Ovary (tissue), 9 donors: ENCODE measurements around the gene TTC28. TPM values are rescaled to one million over a fixed set of nuclear protein-coding genes. Genes with fewer than 3 reads are reported as not detected.

ENCODE experiments used
- DNase-seq, 5 donors: peaks; one replicate each; pipeline ENCODE4 v3.0.0-alpha.2; 2019 to 2020
- H3K27ac ChIP-seq, 2 donors: fragments of 200-600 bp; one replicate each; pipeline versions ENCODE4 v1.5.1 to v1.8.0; 2019 to 2022
- H3K27me3 ChIP-seq: fragments of 200-600 bp; one replicate; pipeline ENCODE4 v1.8.0; 2022
- H3K36me3 ChIP-seq: fragments of 200-600 bp; sonication (generic); one replicate; pipeline ENCODE4 v1.5.1; 2019
- H3K4me1 ChIP-seq: one replicate; pipeline ENCODE4 v1.8.1; 2013; ENCODE audit warnings: mild to moderate bottlenecking, moderate library complexity; ENCODE audit not compliant: insufficient read depth
- H3K4me3 ChIP-seq: fragments of 200-600 bp; sonication (generic); one replicate; pipeline ENCODE4 v1.5.1; 2017
- H3K9me3 ChIP-seq, 2 donors: fragments of 200-600 bp in 1 of 2; sonication (generic) in 1 of 2; one replicate each; pipeline versions ENCODE4 v1.5.1 to v1.8.1; 2013 to 2019; ENCODE audit warnings: mild to moderate bottlenecking in 1 of 2, moderate library complexity in 1 of 2
- CTCF ChIP-seq, 3 donors: fragments of 450-650 bp in 2 of 3; fragments of 200-600 bp in 1 of 3; IDR thresholded peaks; one replicate each; pipeline versions ENCODE4 v1.5.1 to v1.8.0; 2016 to 2022; ENCODE audit warnings: antibody characterized with exemption in 3 of 3, mild to moderate bottlenecking in 1 of 3
- EP300 ChIP-seq: sonication (generic); formaldehyde crosslinking; IDR thresholded peaks from one replicate; pipeline ENCODE4 v1.6.1; 2017; ENCODE audit warnings: antibody characterized with exemption
- POLR2A ChIP-seq: fragments of 450-650 bp; IDR thresholded peaks from one replicate; pipeline ENCODE4 v1.6.1; 2017; ENCODE audit warnings: antibody characterized with exemption, mild to moderate bottlenecking, moderate library complexity
- WGBS, 3 donors: extraction: QIAGEN DNeasy Blood & Tissue Kit in 1 of 3; methylation state at CpG; one replicate each; pipeline versions ENCODE4 v1.1.5 to v1.1.7; 2013 to 2017; 5-methylcytosine and 5-hydroxymethylcytosine counted together
- intact Hi-C, 4 donors: fragments of 100-400 bp; cut with DNase I; formaldehyde crosslinking; loops; one replicate each; pipeline versions ENCODE4 v1.11.0 to v1.15.1; 2022 to 2023
- polyA plus RNA-seq, 2 donors: library from polyadenylated mRNA; stranded (reverse); fragments of 200-250 nt in 1 of 2; fragments of 350-450 nt in 1 of 2; fragmentation: Illumina TruSeq in 1 of 2; extraction: RNeasy Lipid Tissue Mini Kit (QIAGEN cat#74804) in 1 of 2; gene quantifications; one replicate each; pipeline ENCODE4 v1.2.3, GENCODE V29; 2013 to 2014
- total RNA-seq, 7 donors: library from RNA; depleted of rRNA in 2 of 7; stranded (reverse); fragments of >200 nt in 2 of 7; fragmentation: NEBNext Ultra II Directional in 3 of 7; extraction: Animal tissue kit (Norgen Biotek cat#: 25700) in 3 of 7; gene quantifications; one replicate each; pipeline versions ENCODE4 v1.1.0 to v1.2.4, GENCODE V29; 2016 to 2023
- donor health status: DM: no; HTN: no; CAD: no; lungs with moderate emphysema.
- donor health status: DM: no; HTN: no; CAD: no.
- donor health status: Bipolar disorder and iron deficiency.
- donor health status: DM: yes; HTN: yes; CAD: no.
- donor health status: DM: no; HTN: no; CAD: no.
- donor health status: DM: yes; HTN: yes; CAD: no.

Gene TTC28
- total and polyA plus RNA-seq, 9 donors: 16.7 to 127 (median 72.9) TPM

GRCh38 chr22:28484662-28485061 lies 195.0 kb downstream of the TTC28 start:
- no peak for DNase-seq
- no peaks in the 10 kb centered on the region for H3K27me3 ChIP-seq
- no peak overlapping the region for H3K4me3 ChIP-seq
- peaks cover 2% of the 10 kb centered on the region for H3K4me1 ChIP-seq
- TF ChIP-seq CTCF (IDR thresholded peaks at IDR 0.05): no peak
- no peak for TF ChIP-seq EP300
- TF ChIP-seq POLR2A: no peak
- H3K36me3 ChIP-seq: no peaks in the 10 kb centered on the region
- 95 to 100% (median 96%) methylated on average over 1 of the region's 1 CpG for WGBS, 3 donors
- H3K27ac ChIP-seq: no peak overlapping the region
- H3K9me3 ChIP-seq: no peaks in the 10 kb centered on the region
- intact Hi-C loops: no loop called here

GRCh38 chr22:28481725-28482124 lies 197.9 kb downstream of the TTC28 start:
- DNase-seq: no peak
- Histone ChIP-seq H3K4me3 (no peak overlapping the region), H3K36me3 (no peaks in the 10 kb centered on the region), H3K4me1 (peaks cover 2% of the 10 kb centered on the region), H3K27ac (no peak overlapping the region), H3K9me3 (no peaks in the 10 kb centered on the region), H3K27me3 (no peaks in the 10 kb centered on the region)
- TF ChIP-seq CTCF (IDR thresholded peaks at IDR 0.05) (no peak), EP300 (no peak), POLR2A (no peak)
- intact Hi-C loops: no loop called here
- 50 to 78% (median 50%) methylated on average over 2 of the region's 2 CpGs for WGBS, 3 donors

GRCh38 chr22:28480000-28480715 lies 199.5 kb downstream of the TTC28 start:
- Histone ChIP-seq H3K4me3 (no peak overlapping the region), H3K27ac (no peak overlapping the region), H3K36me3 (no peaks in the 10 kb centered on the region), H3K9me3 (no peaks in the 10 kb centered on the region), H3K4me1 (peaks cover 2% of the 10 kb centered on the region), H3K27me3 (no peaks in the 10 kb centered on the region)
- whole genome bisulfite sequencing, 3 donors: 54 to 73% (median 73%) methylated on average over 3 of the region's 3 CpGs
- TF ChIP-seq CTCF (IDR thresholded peaks at IDR 0.05) (no peak), POLR2A (no peak), EP300 (no peak)
- no peak for DNase-seq
- intact Hi-C loops: loop anchor here in 1 of 4 donors (10.0 kb wide), 1 partner anchor 65 kb away; no protein-coding TSS in a partner anchor

GRCh38 chr22:28478564-28478963 lies 201.1 kb downstream of the TTC28 start:
- Histone ChIP-seq H3K27ac (no peak overlapping the region), H3K27me3 (no peaks in the 10 kb centered on the region), H3K36me3 (no peaks in the 10 kb centered on the region), H3K9me3 (no peaks in the 10 kb centered on the region), H3K4me3 (no peak overlapping the region), H3K4me1 (peaks cover 2% of the 10 kb centered on the region)
- DNase-seq: no peak
- intact Hi-C loops: loop anchor here in 1 of 4 donors (10.0 kb wide), 1 partner anchor 66 kb away; no protein-coding TSS in a partner anchor
- TF ChIP-seq EP300 (no peak), POLR2A (no peak), CTCF (IDR thresholded peaks at IDR 0.05) (no peak)
